Coronary artery (tissue), 2 donors: ENCODE results near the gene PCNA.
"Not testable (repeated sequence)": the region's sequence is repeated elsewhere in the genome, so short reads cannot be mapped to it uniquely, and the experiment has no call there.

Source experiments
- DNase-seq: peaks from one replicate; pipeline ENCODE4 v3.0.0-alpha.2; 2017; ENCODE audit warnings: low spot score
- H3K27ac ChIP-seq, 2 donors: fragments of 200-600 bp; sonication (generic); one replicate each; pipeline ENCODE4 v1.5.1; 2016 to 2019
- H3K4me3 ChIP-seq: fragments of 200-600 bp; sonication (generic); 2 replicates; pipeline ENCODE4 v1.5.1; 2016; ENCODE audit warnings: mild to moderate bottlenecking, moderate library complexity
- TF ChIP-seq, protein P1 (sequence below): fragments of 200-600 bp; sonication (generic); IDR thresholded peaks from one replicate; pipeline ENCODE4 v1.5.1; 2019; ENCODE audit warnings: antibody characterized with exemption

Gene PCNA

GRCh38 chr20:5090191-5090590 is 29.6 kb downstream of the PCNA start:
- TF ChIP-seq, protein P1, sequence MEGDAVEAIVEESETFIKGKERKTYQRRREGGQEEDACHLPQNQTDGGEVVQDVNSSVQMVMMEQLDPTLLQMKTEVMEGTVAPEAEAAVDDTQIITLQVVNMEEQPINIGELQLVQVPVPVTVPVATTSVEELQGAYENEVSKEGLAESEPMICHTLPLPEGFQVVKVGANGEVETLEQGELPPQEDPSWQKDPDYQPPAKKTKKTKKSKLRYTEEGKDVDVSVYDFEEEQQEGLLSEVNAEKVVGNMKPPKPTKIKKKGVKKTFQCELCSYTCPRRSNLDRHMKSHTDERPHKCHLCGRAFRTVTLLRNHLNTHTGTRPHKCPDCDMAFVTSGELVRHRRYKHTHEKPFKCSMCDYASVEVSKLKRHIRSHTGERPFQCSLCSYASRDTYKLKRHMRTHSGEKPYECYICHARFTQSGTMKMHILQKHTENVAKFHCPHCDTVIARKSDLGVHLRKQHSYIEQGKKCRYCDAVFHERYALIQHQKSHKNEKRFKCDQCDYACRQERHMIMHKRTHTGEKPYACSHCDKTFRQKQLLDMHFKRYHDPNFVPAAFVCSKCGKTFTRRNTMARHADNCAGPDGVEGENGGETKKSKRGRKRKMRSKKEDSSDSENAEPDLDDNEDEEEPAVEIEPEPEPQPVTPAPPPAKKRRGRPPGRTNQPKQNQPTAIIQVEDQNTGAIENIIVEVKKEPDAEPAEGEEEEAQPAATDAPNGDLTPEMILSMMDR: no peak
- no peak overlapping the region for H3K27ac ChIP-seq
- H3K4me3 ChIP-seq: no peak overlapping the region
- DNase-seq: no peak

- DNase-seq: no peak
- TF ChIP-seq, protein P1: no peak
- Histone ChIP-seq H3K27ac (no peak overlapping the region), H3K4me3 (no peak overlapping the region)
Measured at GRCh38 chr20:5088688-5089087, 31.1 kb downstream of the PCNA start.

GRCh38 chr20:5085380-5085779 is 34.4 kb downstream of the PCNA start:
- TF ChIP-seq, protein P1: no peak
- no peak for DNase-seq
- peak overlapping the region in 1 of 2 donors; percentile 19 for H3K27ac ChIP-seq
- no peak overlapping the region for H3K4me3 ChIP-seq

DNA sequence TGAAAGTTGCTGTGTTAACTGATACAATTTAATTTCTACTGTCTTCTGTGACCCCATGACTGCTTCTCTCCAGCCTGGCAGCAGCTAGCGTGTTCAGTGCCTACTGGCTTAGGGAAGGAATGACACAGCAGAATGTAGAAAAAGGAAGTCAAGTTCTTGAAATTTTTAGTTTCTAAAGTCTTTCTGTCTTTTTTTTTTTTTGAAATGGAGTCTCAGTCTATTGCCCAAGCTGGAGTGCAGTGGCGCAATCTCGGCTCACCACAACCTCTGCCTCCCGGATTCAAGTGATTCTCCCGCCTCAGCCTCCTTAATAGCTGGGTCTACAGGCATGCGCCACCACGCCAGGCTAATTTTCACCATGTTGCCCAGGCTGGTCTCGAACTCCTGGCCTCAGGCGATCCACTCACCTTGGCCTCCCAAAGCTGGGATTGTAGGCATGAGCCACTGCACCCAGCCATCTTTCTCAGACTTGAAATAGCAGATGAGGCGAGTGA is 39.3 kb downstream of the PCNA start:
- Histone ChIP-seq H3K4me3 (no peak overlapping the region), H3K27ac (peak overlapping the region; percentile 16 to 80)
- DNase-seq: no peak
- TF ChIP-seq, protein P1: no peak

DNA sequence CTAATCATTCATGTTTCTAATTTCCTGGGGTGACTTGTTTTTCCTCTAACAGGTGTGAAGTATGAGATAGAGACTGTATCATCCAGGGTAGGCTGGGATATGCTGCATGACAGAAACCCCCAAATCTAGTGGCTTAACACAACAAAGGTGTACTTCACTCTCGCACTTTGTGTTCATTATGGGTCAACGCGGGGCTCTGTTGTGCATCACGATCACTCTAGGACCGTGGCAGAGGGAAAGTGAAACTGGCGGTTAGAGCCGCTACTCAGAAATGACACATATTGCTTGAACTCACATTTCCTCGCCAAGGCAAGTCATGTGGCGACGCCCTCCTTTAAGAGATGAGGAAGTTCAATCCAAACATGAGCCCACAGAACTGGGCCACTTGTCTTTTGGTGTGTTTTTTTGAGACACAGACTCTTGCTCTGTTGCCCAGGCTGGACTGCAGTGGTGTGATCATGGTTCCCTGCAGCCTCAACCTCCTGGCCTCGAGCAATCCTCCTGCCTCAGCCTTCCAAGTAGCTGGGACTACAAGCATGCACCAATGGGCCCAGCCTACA is 41.3 kb downstream of the PCNA start:
- H3K27ac ChIP-seq: peak overlapping the region; percentile 26 to 79
- DNase-seq: no peak
- peak overlapping the region; percentile 47 for H3K4me3 ChIP-seq
- TF ChIP-seq, protein P1: no peak

DNA sequence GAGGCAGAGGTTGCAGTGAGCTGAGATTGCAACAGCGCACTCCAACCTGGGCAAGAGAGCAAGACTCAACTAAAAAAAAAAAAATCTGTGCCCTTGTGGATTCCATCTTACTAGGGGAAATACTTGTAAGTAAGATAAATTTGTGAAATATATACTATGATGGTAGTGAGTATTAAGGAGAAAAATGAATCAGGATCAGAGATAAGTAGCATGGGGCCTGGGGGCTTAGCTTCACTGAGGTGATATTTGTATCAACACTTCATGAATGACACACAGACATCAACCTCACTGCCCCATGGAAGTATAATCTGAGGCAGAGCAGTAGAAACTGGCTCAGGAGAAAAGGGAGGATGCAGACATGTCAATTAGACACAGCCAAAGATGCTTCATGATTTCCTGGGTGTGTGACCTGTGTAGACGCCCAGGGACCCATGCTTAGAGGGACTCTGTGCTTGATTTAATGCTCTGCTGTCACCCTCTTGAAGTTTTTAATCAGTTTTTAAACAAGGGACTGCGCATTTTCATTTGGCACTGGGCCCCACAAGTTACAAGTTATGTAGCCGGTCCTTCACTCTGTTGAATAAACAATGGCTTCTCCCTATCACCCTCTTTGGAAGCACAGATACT is 41.9 kb downstream of the PCNA start:
- Histone ChIP-seq H3K4me3 (peak overlapping the region; percentile 47), H3K27ac (peak overlapping the region; percentile 26 to 79)
- TF ChIP-seq, protein P1: no peak

DNA sequence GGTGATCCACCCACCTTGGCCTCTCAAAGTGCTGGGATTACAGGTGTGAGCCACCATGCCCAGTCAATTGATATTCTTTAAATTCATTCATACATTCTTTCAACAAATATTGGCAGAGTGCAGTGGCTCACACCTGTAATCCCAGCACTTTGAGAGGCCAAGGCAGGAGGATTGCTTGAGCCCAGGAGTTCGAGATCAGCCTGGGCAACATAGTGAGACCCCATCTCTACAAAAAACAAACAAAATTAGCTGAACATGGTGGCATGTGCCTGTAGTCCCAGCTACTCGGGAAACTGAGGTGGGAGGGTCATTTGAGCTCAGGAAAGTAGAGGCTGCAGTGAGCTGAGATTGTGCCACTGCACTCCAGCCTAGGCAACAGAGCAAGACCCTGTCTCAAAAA is 42.8 kb downstream of the PCNA start:
- H3K4me3 ChIP-seq, DNase-seq, H3K27ac ChIP-seq: not testable (repeated sequence)

More for the DNA sequence above, 41.9 kb downstream of the PCNA start:
- no peak for DNase-seq
